GM13976 (cell line): ENCODE data around the gene RS1.

Source experiments
- DNase-seq: peaks from one replicate; pipeline ENCODE4 v3.0.0; 2012; ENCODE audit warnings: low spot score
- in situ Hi-C: fragments of 300-500 bp; cut with MboI; formaldehyde crosslinking; loops from one replicate; pipeline ENCODE4 v1.12.0; 2022; ENCODE audit warnings: low sequenced_read_pairs, mixed read lengths, inconsistent platforms; ENCODE audit not compliant: unreplicated experiment
- TF ChIP-seq, protein P1 (sequence below): IDR thresholded peaks from 2 replicates; pipeline ENCODE4 v1.5.1; 2012; ENCODE audit warnings: borderline replicate concordance, mild to moderate bottlenecking; ENCODE audit not compliant: insufficient read depth; ENCODE audit errors: extremely low read depth, missing control alignments, control extremely low read depth

RS1 gene

DNA sequence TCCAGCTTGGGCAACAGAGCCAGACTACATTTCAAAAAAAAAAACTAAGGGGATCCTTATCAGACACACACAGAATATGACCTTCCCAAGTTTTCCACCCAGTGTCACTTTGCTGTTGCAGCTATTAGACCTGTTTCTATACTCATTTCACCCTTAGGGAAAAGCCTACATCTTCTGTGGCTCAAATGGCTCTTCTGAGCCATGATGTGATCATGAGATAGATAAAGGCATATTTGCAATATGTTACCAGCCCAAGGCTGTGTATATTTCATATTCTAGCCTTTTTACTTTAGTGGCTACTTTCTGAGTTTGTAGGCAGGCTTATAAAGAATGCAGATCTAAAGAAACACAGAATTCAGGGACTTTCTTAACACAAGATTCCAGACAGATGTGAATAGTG is 19.3 kb downstream of the RS1 start:
- in situ Hi-C loops, result no loop called here
- DNase-seq, result no peak

DNA sequence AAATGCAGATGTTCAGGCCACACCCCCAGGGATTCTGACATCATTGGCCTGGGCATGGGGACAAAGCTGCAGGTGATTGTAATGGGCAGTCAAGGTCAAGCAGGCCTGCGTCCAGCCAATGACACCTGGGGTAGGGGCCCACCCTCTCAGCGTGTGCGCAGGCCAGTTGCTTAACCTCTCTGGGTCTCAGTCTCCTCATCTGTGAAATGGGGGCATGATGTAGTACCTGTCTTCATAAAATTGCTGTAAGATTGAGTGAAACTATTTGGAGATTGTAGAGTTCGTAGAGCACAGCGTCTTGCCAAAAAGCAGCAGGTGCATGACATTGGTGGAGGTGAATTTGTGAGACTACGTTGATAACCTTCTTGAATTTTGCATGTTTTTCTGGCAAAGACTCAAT is 21.2 kb downstream of the RS1 start:
- in situ Hi-C loops, result no loop called here
- no peak for DNase-seq
- TF ChIP-seq, protein P1, sequence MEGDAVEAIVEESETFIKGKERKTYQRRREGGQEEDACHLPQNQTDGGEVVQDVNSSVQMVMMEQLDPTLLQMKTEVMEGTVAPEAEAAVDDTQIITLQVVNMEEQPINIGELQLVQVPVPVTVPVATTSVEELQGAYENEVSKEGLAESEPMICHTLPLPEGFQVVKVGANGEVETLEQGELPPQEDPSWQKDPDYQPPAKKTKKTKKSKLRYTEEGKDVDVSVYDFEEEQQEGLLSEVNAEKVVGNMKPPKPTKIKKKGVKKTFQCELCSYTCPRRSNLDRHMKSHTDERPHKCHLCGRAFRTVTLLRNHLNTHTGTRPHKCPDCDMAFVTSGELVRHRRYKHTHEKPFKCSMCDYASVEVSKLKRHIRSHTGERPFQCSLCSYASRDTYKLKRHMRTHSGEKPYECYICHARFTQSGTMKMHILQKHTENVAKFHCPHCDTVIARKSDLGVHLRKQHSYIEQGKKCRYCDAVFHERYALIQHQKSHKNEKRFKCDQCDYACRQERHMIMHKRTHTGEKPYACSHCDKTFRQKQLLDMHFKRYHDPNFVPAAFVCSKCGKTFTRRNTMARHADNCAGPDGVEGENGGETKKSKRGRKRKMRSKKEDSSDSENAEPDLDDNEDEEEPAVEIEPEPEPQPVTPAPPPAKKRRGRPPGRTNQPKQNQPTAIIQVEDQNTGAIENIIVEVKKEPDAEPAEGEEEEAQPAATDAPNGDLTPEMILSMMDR, result no peak

More for the DNA sequence above, 19.3 kb downstream of the RS1 start:
- TF ChIP-seq, protein P1, result no peak

DNA sequence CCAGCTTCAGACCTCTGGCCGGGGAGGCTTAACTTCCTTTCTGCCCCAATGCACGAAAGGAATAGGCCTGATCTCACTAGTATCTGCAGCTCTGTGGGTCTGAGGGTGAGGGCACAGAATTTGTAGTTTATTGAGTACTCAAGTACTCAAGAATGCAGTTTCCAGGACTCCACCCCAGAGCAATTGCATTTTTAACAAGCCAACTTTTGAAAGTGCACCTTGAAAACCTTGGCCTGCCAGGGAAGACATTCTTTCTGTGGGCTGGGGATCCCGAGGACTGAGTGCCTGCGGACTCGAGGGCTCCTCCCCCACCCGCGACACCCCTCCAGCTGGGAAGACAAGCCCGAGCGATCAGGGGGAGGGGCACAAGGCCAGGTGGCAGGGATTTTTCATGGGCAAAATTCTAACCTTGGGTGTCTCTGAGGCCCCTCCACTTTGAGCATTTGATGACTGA is 22.4 kb downstream of the RS1 start:
- no peak for DNase-seq
- TF ChIP-seq, protein P1, result no peak
- in situ Hi-C loops, result no loop called here

DNA sequence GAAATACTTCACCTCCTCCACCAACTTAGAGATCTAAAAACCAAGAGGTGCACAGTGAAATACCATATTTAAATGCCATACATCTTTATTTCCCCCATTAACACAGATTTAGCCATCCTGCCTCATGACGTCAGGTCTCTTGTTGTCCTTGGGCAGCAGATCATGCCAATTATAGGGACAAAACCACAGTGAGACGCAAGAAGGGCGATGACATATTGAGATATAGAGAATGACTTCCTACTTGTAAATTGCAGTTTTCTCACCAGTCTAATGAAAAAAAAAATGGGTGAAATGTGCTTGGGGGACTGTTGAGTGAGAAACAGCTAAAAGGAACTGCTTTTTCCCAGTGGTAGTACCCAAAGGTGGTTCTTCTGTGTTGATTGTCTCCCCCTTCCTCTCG is 24.3 kb downstream of the RS1 start:
- TF ChIP-seq, protein P1, result no peak
- in situ Hi-C loops, result no loop called here
- DNase-seq, result no peak

DNA sequence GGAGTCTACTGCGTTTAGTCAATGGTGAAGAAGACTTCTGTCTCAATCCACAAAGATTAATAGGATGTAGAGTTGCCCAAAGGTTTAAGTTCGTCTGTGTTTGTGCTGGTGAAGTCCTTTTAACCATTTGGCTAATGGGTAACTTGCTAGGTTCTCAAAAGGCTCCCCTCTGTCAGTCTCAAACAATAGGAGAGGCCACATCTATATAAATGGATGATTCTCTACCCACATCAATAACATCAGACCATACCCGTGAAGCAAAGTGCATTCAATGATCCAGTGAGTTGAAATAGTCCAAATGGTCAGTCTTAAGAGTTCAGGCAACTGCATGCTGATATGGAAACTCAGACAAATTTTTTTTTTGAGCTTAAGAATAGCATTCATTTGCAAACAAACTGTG is 28.1 kb downstream of the RS1 start:
- in situ Hi-C loops, result no loop called here
- TF ChIP-seq, protein P1, result no peak
- DNase-seq, result no peak

DNA sequence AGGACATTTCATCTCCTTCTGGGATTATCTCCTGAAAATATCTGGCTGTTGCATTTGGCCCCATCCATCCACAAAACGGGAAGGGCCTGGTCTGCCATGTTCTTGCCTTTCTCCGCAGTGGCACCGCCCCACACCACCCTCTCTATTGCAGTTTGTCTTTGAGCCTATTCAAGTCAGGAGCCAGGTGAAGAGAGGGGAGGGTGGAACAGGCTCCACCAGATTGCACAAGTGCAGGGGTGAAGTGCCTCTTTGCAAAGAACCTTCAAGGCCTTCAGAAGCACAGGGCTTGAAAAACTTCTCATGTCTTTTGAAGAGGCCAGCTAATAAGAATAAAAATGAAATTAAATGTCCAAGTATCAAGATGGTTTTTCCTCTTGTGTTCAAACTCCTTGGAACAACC is 28.7 kb downstream of the RS1 start:
- in situ Hi-C loops, result no loop called here
- no peak for DNase-seq
- TF ChIP-seq, protein P1, result no peak

DNA sequence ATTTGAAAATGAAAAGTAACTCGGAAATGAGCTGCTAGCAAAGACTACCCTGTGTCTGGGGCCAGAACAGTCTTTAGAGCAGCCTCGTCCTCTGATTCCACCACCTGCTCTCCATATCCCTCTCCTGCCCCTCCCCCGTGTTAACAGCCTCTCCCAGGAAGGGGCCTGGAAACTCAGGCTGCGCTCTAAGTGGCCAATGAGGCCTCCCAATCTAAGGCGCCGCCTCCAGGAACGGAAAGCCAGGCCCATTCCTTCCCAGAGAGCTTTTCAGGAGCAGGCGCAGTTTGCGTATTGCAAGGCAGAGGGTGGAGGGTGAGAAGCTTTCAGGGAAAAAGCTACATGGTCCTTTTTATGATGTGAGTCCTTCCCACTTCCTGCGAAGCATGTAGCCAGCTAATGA is 31.2 kb downstream of the RS1 start:
- in situ Hi-C loops, result no loop called here
- no peak for DNase-seq
- TF ChIP-seq, protein P1, result no peak
